ENCODE measurements around the gene DCUN1D5. TPM values are rescaled to one million over a fixed set of nuclear protein-coding genes. Genes with fewer than 3 reads are reported as not detected.
"Not testable (repeated sequence)": the region's sequence is repeated elsewhere in the genome, so short reads cannot be mapped to it uniquely, and the experiment has no call there.

The DCUN1D5 gene
- polyA plus RNA-seq, 1 donor from 2014 or later: 85.5 TPM

DNA sequence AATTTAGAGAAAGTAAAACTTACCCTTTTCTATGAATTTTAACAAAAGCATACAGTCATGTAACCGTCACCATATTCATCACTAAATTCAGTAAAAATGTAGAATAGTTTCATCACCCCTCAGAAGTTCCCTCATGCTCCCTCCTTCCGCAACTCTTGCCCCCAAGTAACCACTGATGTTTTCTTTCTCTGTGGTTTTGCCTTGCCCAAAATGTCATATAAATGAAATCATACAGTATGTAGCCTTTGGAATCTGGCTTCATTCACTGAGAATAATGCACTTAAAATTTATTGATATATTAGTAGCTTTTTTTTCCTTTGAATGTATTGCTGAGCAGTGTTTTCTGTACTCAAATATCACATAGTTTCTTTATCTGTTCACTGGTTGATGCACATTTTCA, 60.1 kb downstream of the DCUN1D5 start (continued):
- TF ChIP-seq RAD21 (conservative IDR thresholded peaks at IDR 0.05): no peak

DNA sequence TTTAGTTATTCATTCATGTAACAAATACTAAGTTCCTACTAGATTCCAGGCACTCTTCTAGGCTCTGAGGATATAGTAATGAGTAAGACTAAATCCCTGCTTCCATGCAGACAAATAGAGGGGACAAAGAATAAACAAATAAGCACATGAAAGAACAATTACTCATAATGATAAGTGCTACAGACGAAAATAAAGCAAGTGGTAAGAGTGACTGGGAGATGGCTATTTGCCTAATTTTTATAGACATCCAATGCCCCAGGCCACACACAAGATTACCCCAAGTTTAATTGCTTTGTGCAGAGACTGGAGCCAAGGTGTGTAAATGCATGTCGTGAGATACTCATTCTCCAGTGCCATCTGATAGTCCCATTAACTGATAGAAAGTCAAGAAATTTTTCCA, 62.6 kb downstream of the DCUN1D5 start:
- Histone ChIP-seq H2AFZ (ENCODE audit: low read depth, low read length) (no peak overlapping the region), H3K36me3 (ENCODE audit: insufficient read depth, low read length) (no peaks in the 10 kb centered on the region), H3K9ac (ENCODE audit: low read length) (no peak overlapping the region), H3K9me2 (ENCODE audit: insufficient read depth, low read length) (no peaks in the 10 kb centered on the region), H3K4me3 (ENCODE audit: low read length) (no peak overlapping the region), H3K27ac (ENCODE audit: low read length) (no peak overlapping the region), H3K79me2 (replicated peaks; ENCODE audit: insufficient read depth, low read length) (no peaks in the 10 kb centered on the region), H4K20me1 (ENCODE audit: insufficient read depth) (no peaks in the 10 kb centered on the region), H3K27me3 (ENCODE audit: insufficient read depth, low read depth, low read length) (no peaks in the 10 kb centered on the region), H3K9me3 (ENCODE audit: low read length) (no peaks in the 10 kb centered on the region), H3F3A (ENCODE audit: insufficient read depth, low read length, poor library complexity, severe bottlenecking) (no peaks in the 10 kb centered on the region), H3K4me2 (ENCODE audit: low read length) (no peak overlapping the region)
- TF ChIP-seq EZH2 (IDR thresholded peaks at IDR 0.05; ENCODE audit: borderline replicate concordance, insufficient read depth, low read length, poor library complexity, severe bottlenecking): no peak

DNA sequence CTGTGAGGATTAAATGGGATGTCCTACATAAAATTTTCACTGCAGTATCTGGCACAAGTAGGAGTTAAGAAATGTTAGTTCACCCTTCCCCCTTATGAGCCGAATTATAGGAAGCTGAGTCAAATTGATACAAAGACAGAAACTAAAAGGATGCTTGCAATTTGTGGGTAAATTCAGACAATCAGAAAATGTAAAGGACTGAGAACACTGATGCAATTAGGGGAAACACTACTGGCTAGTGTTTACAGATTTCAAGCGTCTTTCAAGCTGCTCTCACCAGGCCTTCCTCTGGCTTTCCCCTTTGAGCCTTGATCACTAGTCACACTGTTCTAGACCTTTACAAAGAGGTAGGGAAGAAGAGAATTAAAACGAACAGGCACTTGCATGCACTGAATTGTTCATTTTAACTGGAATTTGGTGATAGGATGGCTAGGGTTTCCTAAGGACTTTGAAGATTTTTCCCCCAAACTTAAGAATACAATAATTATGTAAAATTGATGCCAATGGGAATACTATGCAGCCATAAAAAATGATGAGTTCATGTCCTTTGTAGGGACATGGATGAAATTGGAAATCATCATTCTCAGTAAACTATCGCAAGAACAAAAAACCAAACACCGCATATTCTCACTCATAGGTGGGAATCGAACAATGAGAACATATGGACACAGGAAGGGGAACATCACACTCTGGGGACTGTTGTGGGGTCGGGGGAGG, 63.5 kb downstream of the DCUN1D5 start:
- not testable (repeated sequence) for H3K9ac ChIP-seq (ENCODE audit: low read length); H3F3A ChIP-seq (ENCODE audit: insufficient read depth, low read length, poor library complexity, severe bottlenecking); H3K9me2 ChIP-seq (ENCODE audit: insufficient read depth, low read length); H3K4me3 ChIP-seq (ENCODE audit: low read length); H3K27me3 ChIP-seq (ENCODE audit: insufficient read depth, low read depth, low read length); H3K79me2 ChIP-seq (replicated peaks; ENCODE audit: insufficient read depth, low read length); H3K9me3 ChIP-seq (ENCODE audit: low read length); H3K4me2 ChIP-seq (ENCODE audit: low read length); H3K27ac ChIP-seq (ENCODE audit: low read length); H4K20me1 ChIP-seq (ENCODE audit: insufficient read depth); H2AFZ ChIP-seq (ENCODE audit: low read depth, low read length); H3K36me3 ChIP-seq (ENCODE audit: insufficient read depth, low read length)

DNA sequence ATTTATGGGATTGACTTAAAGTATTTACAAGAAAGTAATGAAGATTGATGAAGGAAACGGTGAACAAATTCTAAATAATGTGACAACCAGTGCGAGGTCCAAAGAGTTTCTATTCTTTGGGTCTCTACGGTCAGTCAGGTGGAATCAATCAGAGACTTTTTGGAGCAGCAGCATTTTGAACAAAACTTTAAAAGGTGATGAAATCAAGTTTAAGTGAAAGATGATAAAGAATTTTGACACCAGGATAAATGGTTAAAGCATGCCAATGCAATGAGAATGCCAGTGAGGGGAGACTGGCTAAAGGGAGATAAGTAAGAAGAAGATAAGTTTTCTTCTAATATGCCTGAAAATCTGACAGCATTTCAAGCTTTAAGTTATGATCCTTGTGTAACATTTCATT, 67.9 kb downstream of the DCUN1D5 start:
- Histone ChIP-seq H3K9ac (ENCODE audit: low read length) (no peak overlapping the region), H3K4me2 (ENCODE audit: low read length) (no peak overlapping the region), H3K27me3 (ENCODE audit: insufficient read depth, low read depth, low read length) (no peaks in the 10 kb centered on the region), H4K20me1 (ENCODE audit: insufficient read depth) (no peaks in the 10 kb centered on the region), H3K36me3 (ENCODE audit: insufficient read depth, low read length) (no peaks in the 10 kb centered on the region), H3K9me3 (ENCODE audit: low read length) (no peaks in the 10 kb centered on the region), H3K4me3 (ENCODE audit: low read length) (no peak overlapping the region), H3K27ac (ENCODE audit: low read length) (no peak overlapping the region), H3K9me2 (ENCODE audit: insufficient read depth, low read length) (no peaks in the 10 kb centered on the region), H2AFZ (ENCODE audit: low read depth, low read length) (no peak overlapping the region), H3K79me2 (replicated peaks; ENCODE audit: insufficient read depth, low read length) (no peaks in the 10 kb centered on the region), H3F3A (ENCODE audit: insufficient read depth, low read length, poor library complexity, severe bottlenecking) (no peaks in the 10 kb centered on the region)
- TF ChIP-seq MXI1 (conservative IDR thresholded peaks at IDR 0.05; ENCODE audit: poor library complexity, severe bottlenecking) (no peak), TAF1 (IDR thresholded peaks at IDR 0.05; ENCODE audit: low read depth) (no peak), SMC3 (conservative IDR thresholded peaks at IDR 0.05; ENCODE audit: poor library complexity) (no peak), EZH2 (IDR thresholded peaks at IDR 0.05; ENCODE audit: borderline replicate concordance, insufficient read depth, low read length, poor library complexity, severe bottlenecking) (no peak), EP300 (conservative IDR thresholded peaks at IDR 0.05; ENCODE audit: poor library complexity, severe bottlenecking) (no peak), RAD21 (conservative IDR thresholded peaks at IDR 0.05) (no peak), POLR2AphosphoS5 (IDR thresholded peaks at IDR 0.05) (no peak)
- TF ChIP-seq, protein P1, sequence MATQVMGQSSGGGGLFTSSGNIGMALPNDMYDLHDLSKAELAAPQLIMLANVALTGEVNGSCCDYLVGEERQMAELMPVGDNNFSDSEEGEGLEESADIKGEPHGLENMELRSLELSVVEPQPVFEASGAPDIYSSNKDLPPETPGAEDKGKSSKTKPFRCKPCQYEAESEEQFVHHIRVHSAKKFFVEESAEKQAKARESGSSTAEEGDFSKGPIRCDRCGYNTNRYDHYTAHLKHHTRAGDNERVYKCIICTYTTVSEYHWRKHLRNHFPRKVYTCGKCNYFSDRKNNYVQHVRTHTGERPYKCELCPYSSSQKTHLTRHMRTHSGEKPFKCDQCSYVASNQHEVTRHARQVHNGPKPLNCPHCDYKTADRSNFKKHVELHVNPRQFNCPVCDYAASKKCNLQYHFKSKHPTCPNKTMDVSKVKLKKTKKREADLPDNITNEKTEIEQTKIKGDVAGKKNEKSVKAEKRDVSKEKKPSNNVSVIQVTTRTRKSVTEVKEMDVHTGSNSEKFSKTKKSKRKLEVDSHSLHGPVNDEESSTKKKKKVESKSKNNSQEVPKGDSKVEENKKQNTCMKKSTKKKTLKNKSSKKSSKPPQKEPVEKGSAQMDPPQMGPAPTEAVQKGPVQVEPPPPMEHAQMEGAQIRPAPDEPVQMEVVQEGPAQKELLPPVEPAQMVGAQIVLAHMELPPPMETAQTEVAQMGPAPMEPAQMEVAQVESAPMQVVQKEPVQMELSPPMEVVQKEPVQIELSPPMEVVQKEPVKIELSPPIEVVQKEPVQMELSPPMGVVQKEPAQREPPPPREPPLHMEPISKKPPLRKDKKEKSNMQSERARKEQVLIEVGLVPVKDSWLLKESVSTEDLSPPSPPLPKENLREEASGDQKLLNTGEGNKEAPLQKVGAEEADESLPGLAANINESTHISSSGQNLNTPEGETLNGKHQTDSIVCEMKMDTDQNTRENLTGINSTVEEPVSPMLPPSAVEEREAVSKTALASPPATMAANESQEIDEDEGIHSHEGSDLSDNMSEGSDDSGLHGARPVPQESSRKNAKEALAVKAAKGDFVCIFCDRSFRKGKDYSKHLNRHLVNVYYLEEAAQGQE (IDR thresholded peaks at IDR 0.05; ENCODE audit: borderline replicate concordance): no peak
- TF ChIP-seq, protein P2, sequence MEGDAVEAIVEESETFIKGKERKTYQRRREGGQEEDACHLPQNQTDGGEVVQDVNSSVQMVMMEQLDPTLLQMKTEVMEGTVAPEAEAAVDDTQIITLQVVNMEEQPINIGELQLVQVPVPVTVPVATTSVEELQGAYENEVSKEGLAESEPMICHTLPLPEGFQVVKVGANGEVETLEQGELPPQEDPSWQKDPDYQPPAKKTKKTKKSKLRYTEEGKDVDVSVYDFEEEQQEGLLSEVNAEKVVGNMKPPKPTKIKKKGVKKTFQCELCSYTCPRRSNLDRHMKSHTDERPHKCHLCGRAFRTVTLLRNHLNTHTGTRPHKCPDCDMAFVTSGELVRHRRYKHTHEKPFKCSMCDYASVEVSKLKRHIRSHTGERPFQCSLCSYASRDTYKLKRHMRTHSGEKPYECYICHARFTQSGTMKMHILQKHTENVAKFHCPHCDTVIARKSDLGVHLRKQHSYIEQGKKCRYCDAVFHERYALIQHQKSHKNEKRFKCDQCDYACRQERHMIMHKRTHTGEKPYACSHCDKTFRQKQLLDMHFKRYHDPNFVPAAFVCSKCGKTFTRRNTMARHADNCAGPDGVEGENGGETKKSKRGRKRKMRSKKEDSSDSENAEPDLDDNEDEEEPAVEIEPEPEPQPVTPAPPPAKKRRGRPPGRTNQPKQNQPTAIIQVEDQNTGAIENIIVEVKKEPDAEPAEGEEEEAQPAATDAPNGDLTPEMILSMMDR (IDR thresholded peaks at IDR 0.05; ENCODE audit: poor library complexity, severe bottlenecking): no peak
